HG02588 (cell line): ENCODE results near the gene GGTA1.

Experiments used
- ATAC-seq: cut with Tn5 transposase; IDR thresholded peaks from one replicate; pipeline ENCODE4 v1.9.1; 2021; ENCODE audit warnings: mild to moderate bottlenecking, moderate library complexity; ENCODE audit not compliant: unreplicated experiment

The GGTA1 gene

GRCh38 chr9:121411993-121412392 lies 87.7 kb downstream of the GGTA1 start:
- no peak for ATAC-seq

- ATAC-seq, result no peak
Measured at GRCh38 chr9:121405899-121406298, 93.7 kb downstream of the GGTA1 start.
